ENCODE data around the gene CHD2.

The CHD2 gene

DNA sequence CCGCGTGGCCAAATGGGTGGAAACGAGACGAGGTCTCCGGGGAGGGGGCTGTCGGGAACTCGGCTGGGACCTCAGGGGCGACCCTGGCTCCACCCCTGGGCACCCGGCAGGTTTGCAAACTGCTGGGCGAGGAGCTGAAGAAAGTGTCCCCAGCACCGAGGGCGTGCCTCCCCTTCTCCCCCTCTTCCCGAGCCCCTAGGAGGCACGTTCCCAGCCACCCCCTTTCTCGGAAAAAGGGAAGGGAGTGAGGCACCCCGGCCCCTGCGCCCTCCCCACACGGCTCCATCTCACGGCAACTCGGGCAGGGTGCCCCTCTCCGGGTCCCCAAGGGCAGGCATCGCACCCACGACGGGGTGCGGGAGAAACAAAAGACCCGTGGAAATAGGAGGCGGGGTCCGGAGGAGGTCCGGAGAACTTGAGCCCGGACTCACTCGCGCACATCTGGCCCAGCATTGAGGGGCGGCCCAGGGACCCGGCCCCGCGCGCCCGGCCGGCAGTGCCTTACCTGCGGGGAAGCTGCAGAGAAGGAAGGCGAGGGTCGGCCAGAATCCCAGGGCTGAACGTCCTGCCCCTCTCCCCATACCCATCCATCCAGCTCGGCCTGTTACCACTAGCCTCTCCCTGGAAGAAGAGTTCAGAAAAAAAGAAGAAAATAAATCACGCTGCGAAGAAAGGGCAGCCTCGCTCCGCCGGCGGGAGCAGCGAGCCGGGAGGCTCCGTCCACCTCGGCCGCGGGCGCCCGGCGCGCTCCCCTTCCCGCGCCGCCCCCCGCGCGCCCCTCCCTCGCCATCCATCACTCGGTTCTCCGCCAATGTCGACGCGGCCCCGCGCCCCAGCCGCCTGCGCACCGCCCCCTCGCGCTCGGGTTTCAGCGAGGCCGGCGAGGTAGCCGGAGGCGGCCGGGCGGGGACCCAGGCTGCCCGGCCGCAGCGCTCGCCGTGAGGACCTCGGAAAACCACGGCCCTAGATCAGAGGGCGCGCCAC, 172.6 kb downstream of the CHD2 start:
- peak; percentile 88 for DNase-seq

DNA sequence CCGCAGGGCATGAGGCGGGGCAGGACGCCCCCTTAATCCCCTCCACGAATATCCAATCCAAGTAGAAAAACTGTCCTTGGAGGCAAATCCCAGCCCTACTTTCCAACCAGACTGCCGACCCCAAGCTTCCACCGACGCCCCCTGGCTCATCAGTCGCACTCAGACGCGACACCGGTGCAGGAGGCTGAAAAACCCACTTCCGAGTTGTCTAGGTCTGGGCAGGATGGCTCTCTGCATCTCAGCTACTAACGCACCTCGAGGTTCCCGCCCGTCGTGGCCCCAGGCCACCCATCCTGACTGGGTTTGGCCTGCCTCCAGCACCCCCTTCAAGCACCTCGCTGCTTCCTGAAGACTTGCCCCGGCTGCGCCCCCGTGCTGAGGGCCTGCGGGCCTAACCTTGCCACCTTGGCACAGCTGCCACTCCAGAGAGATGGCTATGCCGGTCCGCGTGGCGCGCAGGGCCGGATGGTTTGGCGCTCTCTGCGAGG, 173.4 kb downstream of the CHD2 start:
- DNase-seq, result no peak

DNA sequence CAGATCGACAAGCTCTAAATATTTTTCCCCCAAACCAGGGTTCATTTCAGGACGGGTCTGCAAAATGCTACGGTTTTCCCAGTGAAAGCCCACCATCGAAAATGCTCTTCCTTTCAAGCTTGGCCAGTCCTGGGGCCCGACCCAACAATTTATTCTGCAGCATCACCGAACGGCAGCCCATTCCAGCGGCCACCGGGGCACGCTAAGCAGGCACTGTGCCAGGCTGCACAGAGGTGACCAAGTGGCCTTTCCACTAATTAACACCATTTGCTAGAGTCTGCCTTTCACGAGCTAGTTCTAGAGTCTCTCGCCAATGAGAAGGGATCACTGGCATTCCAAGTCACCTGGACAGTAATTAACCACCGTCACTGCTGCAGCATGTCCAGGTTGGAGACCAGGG, 174.5 kb downstream of the CHD2 start:
- DNase-seq, result no peak

DNA sequence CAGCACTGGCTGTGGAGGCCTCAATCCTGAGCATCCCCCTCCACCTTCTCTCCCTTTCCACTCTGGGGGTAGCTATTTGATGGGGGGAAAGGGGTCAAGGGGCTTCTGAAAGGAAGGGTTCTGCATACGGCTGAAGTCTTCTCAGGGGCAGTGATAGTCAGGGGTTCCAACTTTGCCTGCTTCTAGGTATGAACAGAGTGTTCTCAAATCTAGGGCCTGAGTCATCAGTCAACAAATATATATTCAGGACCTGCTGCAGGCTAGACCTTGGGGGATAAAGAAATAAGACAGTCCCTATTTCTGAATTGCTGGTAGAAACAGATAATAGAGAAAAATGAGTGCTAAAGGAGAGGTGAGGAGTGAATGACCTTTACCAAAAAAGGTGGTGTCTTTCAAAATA, 176.1 kb downstream of the CHD2 start:
- DNase-seq, result no peak

DNA sequence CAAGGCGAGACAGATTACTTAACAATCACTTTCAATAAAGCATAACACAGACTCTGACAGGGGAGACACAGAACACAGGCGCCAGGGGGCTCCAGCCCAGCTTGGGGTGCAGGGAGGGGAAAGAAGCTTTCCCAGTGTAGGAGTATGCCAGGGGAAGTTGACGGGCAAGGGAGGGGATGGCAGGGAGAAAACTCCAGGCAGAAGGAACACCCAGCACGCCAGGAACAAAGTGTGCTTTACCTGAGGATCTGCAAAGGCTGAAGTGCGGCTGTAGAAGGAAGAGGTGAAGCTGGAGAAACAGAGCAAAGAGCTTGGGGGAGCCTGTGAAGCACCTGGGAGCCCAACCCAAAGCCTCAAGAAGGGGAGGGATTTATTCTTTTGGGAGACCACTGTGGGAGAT, 176.8 kb downstream of the CHD2 start:
- DNase-seq, result no peak

Data from islet precursor cell (in vitro differentiated cells).